SIG-M5 (cell line): ENCODE data around the gene MRPL18.
"Not testable (repeated sequence)": the region's sequence is repeated elsewhere in the genome, so short reads cannot be mapped to it uniquely, and the experiment has no call there.

Experiments used
- DNase-seq: peaks from one replicate; lab custom pipeline; 2025; lab: John Stamatoyannopoulos, UW

Gene MRPL18

DNA sequence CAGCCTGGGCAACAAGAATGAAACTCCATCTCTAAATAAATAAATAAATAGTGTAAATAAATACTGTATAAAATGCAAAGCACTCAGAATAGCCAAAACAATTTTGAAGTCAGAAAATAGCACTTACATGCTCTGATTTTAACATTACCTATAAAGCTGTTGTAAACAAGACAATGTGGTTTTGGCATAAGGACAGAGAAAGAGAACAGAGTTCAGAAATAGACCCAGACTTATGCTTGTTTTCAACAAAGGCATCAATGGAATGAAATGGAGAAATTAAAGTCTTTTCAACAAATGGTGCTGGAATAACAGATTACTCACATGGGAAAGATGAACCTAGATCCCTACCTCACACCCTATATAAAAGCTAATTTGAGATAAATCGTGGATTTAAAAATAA is 18.1 kb upstream of the MRPL18 start:
- no peak for DNase-seq

DNA sequence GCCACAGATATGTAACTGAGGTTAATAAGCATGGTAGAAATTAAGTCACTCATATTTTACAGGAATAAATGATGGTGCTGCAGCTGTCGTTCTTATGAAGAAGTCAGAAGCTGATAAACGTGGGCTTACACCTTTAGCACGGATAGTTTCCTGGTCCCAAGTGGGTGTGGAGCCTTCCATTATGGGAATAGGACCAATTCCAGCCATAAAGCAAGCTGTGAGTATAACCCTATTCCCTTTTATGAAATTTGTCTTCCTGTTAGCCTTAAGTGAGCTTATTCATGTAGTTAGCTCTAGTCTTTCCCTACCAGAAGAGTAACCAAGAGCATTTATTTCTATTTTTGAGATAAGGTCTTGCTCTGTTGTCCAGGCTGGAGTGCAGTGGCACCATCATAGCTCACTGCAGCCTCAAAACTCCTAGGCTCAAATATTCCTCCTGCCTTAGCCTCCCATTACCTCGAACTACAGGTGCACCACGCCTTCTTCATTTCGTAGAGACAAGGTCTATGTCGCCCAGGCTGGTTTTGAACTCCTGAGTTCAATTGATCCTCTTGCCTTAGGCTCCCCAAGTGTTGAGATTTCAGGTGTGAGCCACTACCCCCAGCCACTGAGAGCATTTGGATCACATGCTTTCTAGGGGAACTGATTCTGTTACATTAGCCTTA is 12.9 kb upstream of the MRPL18 start:
- DNase-seq, result no peak

DNA sequence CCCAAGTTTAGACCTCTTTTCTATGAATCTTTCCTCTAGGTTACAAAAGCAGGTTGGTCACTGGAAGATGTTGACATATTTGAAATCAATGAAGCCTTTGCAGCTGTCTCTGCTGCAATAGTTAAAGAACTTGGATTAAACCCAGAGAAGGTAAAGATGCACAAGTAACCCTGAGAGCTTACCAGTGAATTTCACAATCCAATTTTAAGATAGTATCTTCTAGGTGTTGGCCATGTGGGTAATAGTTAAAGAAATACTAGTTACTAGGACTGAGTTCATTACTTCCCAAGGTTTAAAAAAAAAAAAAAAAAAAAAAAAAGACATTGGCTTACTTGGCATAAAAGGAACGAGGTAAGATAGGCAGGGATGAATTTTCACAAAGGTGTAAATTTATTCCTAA is 12.1 kb upstream of the MRPL18 start:
- no peak for DNase-seq

DNA sequence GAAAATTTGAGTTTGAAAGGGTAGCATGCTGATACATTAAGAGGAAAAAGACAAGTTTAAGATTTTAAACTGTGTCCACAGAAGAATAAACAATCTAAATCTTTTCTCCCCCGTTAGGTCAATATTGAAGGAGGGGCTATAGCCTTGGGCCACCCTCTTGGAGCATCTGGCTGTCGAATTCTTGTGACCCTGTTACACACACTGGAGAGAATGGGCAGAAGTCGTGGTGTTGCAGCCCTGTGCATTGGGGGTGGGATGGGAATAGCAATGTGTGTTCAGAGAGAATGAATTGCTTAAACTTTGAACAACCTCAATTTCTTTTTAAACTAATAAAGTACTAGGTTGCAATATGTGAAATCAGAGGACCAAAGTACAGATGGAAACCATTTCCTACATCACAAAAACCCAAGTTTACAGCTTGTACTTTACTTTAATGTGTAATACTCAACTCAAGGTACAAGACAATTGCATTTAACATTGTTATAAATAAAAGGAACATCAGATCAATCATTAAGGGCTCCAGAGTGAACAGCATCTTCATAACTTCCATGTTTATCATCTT is 11.6 kb upstream of the MRPL18 start:
- DNase-seq, result no peak

DNA sequence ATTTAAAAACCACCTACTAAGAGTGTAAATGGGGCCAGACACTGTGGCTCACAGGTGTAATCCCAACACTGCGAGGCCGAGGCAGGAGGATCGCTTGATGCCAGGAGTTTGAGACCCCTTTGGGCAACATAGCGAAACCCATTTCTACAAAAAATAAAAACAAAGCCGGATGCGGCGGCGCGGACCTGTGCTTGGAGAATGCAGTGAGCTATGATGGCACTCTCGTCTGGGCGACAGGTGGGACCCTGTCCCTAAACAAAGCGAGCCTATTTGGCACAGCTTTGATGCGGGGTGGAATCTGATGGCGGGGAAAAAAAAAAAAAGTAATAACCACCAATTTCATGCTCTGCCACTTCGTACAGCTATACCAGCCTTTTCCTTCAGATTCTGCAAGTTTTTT is 2.0 kb upstream of the MRPL18 start:
- DNase-seq, result no peak

DNA sequence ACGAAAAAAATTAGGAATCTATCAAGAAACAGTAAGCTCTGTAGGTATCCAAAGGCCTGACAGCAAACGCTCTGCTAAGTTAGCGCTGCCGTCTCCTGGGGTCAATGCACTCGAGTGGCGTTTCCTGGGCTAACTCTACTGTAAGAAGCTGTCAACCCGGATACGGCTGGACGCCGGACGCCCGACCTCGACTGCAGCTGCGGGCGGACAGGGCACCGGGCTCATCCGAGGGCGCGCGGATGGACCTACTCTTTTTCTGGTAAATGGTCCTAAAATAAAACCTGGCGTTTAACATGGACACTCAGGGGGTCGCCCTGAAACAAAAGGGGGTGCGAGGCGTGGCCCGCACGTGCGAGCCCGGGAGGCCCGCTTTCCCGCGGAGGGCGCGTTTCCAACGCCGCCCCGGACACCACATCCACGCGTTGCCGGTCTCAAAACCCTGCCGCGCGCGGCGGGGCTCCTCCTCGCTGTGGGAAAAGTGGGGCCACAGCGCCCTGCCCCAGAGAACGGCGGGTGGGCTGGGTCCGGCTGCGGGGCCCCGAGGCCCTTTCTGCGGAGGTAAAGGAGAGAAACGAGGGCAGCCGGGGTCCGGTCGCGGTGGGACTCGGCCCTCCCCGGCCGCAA is 1.4 kb upstream of the MRPL18 start:
- no peak for DNase-seq

DNA sequence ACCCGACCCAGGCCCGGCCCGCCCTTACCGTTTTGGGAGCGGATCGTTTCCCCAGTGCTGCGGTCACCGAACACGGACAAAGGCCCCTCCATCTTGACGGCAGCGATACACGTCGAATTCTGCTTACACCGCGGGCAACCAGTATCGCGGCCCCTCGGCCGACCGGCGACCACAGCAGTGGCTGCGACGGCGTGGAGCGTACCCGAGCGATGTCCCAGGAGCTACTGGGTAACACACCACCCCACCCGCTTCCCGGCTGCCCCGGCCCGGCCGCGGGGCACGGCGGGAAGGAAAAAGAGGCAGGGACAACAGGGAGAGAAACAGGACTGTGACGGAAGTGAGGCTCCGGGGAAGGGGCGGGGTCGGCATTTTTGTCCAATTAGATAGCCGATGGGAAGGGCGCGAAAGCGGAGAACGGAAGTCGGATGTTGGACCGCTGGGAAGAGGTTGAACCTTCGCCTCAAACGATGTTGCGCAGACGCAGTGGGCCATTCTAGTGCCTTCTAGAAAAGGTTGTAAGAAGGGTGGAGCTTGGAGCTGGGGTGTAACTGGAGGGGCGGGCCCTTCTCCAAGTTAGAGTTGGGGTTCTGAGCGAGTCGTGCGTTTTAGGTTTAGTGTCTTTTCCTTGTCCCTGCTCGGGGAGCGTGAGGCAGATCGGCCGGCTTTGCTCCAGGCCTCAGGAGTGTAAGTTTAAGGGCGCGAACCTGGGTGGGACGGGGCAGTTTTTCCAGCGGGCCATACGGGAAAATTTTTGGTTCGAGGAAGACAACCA is 704 bp upstream of the MRPL18 start, which contains the start of gene TCP1:
TCP1 (minus strand) TSS at position 226 of the 772 bp plus-strand sequence; CDS start at position 92, 134 bp downstream.
- peak; percentile 95 for DNase-seq

DNA sequence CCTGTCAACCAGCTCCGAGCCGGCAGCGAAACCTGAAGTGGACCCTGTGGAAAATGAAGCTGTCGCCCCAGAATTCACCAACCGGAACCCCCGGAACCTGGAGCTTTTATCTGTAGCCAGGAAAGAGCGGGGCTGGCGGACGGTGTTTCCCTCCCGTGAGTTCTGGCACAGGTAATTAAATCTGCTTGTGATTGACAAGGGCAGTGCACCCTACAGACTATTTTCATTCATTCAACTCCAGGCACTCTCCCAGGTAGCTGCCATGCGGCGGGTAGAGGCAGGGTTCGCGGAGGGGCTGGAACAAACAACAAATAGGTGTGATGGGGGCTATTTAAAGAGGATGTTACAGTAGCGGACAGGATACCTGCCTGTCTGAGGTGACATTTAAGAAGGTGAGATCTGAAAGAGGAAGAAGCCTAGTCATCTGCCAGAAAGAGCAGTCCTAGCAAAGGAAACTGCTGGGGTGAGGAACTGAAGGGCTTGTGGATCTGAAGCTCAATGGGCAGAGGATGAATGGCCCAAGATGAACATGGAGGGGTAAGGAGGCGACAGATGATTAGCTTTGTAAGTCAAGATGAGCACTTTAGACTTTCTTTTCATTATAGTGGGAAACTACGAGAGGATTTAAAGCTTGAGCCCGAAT is 810 bp downstream of the MRPL18 start:
- no peak for DNase-seq

DNA sequence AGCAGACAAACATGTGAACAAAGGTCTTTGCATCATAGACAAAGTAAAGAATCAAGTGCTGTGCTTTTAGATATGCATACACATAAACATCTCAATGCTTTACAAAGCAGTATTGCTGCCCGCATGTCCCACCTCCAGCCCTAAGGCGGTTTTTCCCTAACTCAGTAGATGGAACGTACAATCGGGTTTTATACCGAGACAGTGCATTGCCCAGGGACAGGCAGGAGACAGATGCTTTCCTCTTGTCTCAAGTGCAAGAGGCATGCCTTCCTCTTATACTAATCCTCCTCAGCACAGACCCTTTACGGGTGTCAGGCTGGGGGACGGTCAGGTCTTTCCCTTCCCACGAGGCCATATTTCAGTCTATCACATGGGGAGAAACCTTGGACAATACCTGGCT is 4.7 kb downstream of the MRPL18 start:
- not testable (repeated sequence) for DNase-seq

DNA sequence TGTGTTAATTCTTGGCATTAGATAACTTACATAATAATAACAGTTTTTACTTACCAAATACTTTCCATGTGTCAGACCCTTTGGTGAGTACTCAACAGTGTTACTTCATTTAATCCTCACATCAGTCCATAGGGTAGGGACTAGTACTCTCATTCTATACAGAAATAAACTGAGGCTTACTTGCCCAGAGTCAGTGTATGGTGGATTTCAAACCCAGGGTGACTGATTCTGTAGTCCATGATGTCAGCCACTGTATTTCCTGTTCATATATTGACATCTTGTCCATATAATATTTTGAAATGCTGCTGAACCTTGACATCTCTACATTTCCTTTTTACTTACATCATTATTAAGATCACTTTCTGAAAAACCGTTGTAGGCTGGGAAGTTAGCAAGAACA is 7.3 kb downstream of the MRPL18 start:
- DNase-seq, result no peak

DNA sequence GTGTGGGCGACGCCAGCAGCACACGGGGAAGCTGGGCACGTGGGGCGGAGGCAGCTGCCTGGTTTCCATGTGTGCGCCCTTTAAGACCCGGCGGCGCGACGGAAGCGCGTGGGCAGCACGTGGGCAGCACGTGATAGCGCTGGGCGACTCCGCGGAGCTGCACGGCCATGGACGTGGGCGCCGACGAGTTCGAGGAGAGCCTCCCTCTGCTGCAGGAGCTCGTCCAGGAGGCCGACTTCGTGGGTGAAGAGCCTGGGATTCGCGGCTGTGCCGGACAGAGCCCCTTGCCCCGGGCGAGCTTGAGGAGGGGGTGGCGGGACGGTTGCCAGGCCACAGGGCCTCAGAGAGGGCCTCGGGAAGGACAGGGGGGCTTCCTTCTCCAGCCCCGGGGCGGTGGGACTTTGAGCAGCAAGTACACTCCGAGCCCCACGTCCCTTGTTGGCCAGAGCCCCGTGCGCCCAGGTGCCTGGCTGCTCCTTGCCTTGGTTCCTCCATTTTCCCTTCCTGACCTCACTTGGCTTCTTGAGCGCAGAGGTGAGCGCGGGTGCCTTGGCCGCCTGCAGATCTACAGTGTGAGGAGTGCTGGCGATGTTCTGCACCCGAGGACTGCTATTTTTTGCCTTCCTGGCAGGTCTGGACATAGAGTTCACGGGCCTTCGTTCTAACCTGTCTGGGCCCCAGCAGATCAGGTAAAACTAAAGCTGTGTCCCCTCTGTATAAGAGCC is 10.0 kb downstream of the MRPL18 start, which contains the start of gene PNLDC1:
PNLDC1 (plus strand) TSS at position 136 of the 725 bp plus-strand sequence; CDS start at position 168, 32 bp downstream.
- DNase-seq, result no peak

DNA sequence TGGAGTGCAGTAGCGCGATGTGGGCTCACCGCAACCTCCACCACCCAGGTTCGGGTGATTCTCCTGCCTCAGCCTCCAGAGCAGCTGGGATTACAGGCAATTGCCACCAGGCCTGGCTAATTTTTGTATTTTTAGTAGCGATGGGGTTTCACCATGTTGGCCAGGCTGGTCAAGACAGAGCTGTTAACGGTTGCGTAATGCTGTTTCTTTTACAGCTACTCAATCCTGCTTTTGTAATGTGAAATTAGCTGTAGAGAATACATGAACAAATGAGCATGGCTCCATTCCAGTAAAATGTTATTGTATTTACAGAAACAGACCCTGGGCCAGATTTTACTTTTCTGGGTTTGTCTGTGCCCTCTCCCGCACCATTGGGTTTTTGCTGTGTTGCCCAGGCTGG is 11.7 kb downstream of the MRPL18 start:
- peak; percentile 61 for DNase-seq

DNA sequence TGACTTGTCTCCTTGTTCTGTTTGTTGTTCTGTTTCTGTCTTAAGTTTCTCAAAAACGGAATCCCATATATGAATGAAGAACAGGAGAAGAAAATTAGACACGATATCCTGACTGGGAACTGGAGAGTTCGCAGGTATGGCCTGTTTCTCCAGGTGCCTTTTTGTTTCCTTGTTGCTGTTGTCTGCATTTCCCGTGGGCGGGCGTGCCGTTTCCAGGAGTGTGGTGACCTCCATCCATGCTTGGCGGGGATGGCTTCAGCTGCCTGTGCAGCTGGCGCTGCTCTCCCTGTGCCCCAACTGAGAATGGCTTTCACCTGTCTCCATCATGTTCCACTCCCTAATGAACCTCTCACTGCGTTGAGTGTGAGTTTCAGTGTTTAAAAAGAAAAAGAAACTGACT is 14.2 kb downstream of the MRPL18 start:
- no peak for DNase-seq

DNA sequence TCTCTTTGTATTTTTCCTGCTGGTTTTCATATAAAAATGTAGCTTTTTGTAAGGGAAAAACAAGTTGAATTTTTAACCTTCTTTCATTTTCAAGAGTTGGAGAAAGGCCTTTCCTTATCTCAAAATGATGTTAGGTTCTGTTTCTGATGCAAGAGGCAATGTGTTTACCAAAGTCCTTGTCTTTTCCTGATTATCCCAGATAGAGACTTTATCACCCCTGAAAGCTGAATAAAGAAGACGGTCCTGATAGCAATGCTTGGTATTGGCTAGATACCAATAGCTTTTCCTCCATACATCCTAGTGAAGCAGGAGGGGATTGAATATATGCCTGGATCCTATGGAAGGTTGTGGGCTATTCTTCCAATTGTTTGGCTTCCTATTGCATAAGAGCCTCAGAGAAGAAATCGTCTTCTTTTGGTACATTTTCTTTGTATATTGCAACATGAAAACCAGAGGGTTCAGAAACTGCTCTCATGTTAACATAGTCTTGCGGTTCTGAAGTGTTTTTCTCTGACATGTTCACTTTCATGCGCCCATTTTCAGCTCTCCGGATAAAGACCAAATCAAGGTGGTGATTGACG is 15.3 kb downstream of the MRPL18 start:
- DNase-seq, result peak; percentile 11

DNA sequence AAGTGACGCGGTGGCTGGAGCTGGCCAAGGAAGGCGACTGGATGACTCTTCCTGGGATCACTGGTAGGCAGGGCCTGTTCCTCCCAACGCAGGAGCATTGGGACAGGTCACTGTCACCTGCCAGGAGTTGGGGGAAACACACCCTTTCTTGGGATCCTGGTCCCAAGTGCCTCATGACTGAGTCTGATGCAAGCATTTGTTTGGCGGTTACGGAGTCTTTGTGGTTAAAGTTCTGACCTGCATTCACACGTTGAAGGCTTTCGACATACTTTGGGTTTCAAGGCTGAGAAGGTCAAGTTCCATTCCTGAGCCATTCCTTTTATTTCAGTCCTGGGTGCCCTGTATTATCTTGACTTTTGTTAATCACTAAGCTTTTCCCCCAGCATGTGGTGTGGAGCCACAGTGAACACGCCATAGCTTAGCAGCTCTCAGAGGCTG is 15.8 kb downstream of the MRPL18 start:
- peak; percentile 26 for DNase-seq

DNA sequence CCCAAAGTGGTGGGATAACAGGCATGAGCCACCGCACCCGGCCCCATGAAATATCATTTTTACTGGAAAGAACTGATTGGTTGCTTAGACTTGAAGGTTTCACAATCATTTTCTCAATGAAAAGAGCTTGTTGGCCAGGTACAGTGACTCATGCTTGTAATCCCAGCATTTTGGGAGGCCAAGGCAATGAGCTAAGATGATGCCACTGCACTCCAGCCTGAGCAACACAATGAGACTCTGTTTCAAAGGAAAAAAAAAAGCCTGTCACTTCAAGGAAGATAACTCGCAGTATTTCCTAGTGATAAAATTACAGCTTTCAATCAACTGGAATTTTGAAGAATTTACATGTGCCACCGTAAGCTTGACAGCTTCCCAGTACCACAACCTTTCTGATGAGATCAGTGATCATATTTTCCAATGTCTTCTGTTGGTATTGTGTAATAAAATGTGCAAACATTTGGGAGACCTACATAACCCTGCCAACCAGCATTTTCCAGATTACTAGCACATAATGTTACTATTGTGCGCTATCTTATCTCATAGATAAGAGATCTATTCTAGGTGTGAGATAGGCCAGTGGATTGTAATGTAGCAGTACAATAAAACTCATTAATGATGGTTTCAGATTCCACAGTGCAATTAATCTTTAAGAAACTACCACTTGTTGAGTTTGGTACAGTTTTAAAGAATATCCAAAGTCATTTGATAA is 17.0 kb downstream of the MRPL18 start:
- DNase-seq, result no peak

DNA sequence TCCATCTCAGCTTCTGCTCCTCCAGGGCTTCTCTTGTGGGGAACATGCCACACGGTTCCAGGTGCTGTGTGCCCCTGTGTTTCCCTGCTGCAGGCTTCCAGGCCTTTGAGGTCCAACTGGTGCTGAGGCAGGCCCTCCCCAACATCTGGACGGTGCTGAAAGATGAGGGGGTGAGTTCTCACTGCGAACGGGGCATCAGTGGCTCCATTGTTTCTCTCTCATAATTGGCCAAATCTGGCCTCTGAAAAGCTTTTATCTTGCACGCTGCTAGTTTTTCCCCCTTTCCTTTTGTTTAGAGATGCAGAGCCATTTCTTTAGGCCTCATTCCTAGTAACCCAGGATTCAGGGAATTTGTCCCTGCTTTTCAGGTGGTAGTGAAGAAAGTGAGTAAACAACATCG is 18.4 kb downstream of the MRPL18 start:
- no peak for DNase-seq

DNA sequence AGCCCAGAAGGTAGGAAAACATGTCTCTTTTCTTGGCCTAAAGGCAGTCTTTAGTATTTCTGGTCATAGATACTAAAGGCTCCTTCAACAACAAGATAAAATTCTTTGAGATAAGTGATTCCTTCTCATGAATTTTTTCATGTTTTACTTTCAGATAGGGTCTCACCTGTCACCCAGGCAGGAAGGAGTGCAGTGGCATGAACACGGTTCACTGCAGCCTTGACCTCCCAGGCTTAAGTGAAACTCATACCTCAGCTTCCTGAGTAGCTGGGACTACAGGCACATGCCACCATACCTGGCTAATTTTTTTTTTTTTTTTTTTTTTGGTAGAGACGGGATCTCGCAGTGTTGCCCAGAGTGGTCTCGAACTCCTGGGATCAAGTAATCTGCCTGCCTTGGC is 18.9 kb downstream of the MRPL18 start:
- no peak for DNase-seq

DNA sequence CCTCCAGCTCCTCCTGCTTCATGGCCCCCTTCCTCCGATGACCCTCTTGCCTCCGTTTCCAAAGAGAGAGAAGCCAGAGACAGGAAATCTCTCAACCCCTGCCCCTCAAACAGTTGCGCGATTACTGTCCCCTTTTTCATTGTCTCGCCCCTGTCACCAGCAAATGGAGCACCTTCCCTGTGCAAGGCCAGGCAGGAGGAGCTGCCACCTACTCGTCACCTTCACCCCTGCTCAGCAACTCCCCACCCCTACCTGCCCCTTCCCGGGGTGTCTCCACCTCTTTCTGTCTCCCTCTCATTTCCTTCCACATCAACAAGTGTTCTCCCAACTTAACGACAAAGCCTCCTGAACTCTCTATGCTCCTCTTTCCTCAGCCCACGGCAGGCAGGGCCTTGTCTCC is 23.5 kb downstream of the MRPL18 start:
- no peak for DNase-seq

DNA sequence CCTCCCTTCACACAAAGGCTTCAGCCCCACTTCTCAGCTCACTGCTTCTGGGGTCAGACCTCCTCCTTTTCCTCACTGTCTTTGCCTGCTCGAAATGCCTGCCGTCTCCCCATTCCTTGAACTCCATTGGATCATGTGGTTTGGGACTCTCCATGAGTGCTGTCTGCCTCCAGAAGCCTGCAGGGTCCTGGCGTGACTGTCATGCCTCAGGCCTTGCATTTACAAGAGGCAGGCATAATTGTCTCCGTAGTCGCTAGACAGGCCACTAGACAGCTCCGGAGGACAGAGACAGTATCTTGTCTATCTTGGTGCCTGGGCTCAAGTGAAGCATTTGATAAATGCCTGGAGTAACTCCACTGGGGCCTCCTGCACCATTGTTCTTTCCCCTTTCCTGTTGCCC is 25.1 kb downstream of the MRPL18 start:
- no peak for DNase-seq
